HG03342 (cell line): ENCODE results near the gene SYTL1.

Experiments used
- ATAC-seq: cut with Tn5 transposase; IDR thresholded peaks from one replicate; pipeline ENCODE4 v1.9.1; 2021; ENCODE audit warnings: mild to moderate bottlenecking, moderate library complexity; ENCODE audit not compliant: unreplicated experiment

Gene SYTL1

DNA sequence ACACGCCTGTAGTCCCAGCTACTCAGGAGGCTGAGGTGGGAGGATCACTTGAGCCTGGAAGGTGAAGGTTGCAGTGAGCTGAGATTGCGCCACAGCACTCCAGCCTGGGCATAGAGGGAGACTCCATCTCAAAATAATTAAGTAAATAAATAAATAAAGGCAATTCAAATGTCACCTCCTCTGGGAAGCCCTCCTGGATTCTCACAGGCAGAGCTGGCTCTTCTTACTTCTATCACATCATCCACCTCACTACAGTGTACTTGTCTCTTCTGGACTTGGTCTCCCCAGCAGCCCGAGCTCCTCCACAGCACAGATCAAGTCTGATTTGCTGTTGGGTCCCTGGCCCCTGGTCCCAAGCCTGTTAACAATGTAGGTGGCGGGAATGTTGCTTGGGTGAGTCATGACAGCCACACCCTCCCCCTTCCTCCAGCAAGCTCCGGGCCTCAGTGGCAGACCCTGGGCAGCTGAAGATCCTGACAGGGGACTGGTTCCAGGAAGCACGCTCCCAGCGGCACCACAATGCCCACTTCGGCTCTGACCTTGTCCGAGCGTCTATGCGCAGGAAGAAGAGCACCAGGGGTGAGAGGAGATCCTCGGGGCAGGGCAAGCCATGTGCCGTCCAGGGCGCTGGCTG is 5.3 kb downstream of the SYTL1 start:
- ATAC-seq = no peak

DNA sequence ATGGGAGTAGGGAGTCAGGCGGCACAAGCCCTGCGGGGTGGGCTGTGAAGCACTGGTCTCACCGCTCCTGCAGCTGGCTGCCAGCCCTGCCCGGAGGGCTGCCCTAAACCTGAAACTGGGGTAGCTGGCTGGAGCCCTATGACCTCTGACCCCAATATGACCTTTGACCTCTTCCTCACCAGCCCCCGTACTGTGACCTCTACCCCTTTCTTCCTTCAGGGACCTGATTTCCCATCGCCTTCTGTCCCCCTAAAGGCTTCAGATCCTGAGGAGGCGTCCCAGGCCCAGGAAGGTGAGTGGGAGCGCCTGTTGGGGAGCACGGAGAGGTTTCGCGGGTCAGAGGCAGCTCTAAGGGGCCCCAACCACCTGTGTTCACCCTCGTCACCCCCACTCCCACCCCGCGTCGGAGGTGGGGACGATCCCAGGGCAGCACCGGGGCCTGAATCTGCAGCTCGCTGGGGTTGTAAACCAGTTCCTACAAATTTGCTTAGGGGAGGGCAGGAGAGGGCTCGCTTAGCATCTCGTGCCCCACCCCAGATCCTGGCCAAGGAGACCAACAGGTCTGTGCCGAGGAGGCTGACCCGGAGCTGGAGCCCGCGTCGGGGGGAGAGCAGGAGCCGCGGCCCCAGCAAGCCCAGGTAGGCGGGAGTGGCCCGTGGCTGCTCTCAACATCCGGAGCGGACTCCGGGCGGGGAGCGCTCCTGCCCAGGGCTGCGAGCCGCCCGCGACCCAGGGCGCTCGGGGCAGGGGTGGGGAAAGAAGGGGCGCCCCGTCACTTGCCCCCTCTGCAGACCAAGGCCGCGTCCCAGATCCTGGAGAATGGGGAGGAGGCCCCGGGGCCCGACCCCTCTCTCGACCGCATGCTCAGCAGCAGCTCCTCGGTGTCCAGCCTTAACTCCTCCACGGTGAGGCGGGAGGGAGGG is 7.3 kb downstream of the SYTL1 start:
- no peak for ATAC-seq

DNA sequence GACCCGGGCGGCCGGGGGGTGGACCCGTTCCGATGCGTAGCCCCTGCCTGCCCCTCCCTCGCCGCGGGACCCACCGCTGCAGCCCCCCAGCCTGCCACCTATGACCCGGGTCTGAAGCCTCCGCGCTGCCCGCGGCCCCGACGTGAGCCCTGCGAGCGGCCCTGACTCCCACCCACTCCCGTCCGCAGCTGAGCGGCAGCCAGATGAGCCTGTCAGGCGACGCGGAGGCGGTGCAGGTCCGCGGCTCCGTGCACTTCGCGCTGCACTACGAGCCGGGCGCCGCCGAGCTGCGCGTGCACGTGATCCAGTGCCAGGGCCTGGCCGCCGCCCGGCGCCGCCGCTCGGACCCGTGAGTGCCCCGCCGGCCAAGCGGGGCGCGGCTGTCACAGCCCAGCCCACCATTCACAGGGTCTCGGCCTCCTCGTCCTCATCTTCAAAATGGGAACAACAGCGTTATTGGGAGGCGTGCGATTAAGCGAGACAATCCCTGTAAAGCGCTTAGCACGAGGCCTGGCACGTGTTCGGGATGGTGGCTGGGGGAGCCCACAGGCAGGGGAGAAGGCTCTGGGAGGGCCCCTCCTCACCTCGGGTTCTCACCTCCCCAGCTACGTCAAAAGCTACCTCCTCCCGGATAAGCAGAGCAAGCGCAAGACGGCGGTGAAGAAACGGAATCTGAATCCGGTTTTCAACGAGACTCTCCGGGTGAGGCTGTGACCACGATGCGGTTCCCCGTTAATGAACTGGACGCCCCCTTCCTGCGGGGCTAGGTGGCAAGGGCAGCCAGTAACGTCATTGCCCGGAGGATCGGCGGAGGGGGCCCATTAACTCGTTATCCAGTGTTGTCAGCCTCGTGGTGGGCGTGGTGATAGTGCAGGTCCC is 8.2 kb downstream of the SYTL1 start:
- no peak for ATAC-seq

DNA sequence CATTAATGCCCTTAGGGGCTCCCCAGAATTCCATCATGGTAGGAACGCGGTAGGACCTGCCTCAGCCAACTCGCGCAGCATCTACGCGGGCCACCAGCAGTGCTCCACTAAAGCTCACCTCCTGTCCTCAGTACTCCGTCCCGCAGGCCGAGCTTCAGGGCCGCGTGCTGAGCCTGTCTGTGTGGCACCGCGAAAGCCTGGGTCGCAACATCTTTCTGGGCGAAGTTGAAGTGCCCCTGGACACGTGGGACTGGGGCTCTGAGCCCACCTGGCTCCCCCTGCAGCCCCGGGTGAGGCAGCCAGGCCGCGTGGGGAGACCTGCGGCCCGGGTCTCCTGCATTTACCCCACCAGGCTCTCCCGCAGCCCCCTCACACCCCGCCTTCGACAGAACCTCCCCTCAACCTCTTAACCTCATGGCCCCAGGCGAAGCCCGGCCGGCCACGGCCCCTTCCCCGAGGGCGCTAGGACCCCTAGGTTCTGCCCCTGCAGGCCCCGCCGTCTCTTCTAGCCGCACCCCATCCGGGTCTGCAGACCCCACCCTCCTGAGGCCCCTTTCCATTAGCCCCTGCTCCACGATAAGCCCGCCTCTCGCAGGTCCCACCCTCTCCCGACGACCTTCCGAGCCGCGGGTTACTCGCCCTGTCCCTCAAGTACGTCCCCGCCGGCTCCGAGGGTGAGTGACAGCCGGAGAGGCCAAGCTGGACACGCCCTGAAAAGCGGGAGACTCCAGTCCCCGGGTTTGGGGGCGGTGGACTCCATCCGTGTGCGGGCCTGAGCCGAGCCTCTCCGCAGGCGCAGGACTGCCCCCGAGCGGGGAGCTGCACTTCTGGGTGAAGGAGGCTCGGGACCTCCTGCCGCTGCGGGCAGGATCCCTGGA is 9.1 kb downstream of the SYTL1 start:
- ATAC-seq = no peak

DNA sequence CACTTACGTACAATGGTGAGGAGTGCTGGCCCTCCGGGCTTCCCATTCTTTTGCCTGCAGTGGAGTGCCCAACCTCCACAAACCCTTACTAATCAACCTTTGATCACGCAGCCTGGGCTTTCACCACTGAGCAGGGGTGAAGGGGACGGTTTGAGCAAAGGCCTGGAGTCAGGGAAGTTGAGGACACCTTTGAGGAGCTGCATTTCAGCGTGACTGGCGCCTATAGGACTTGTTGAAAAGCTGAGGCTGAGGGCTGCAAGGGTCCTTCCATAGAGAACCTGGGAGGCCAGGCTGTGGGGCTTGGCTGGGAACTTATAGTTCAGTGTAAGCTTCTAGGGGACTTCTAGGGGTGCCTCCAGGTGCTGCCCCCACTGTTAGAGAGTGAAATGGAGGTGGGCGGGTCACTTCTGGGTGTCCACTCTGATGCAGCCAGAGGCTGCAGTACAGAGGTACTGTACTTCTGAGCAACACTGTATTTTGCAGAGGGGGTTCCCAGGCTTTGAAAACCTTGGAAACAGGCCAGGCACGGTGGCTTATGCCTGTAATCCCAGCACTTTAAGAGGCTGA is 9.8 kb downstream of the SYTL1 start:
- no peak for ATAC-seq

DNA sequence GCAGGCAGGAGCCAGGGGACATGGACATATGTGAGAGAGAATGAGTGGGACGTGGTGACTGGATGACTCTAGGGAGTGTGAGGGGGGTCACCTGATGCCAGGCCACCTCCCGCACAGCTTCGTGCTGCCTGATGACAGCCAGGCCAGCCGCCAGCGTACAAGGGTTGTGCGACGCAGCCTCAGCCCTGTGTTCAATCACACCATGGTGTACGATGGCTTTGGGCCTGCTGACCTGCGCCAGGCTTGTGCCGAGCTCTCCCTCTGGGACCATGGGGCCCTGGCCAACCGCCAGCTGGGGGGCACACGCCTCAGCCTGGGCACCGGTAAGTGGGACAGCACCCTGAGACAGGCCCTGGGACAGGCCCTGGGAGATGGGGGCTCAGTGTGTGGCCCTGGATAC is 11.3 kb downstream of the SYTL1 start:
- no peak for ATAC-seq

DNA sequence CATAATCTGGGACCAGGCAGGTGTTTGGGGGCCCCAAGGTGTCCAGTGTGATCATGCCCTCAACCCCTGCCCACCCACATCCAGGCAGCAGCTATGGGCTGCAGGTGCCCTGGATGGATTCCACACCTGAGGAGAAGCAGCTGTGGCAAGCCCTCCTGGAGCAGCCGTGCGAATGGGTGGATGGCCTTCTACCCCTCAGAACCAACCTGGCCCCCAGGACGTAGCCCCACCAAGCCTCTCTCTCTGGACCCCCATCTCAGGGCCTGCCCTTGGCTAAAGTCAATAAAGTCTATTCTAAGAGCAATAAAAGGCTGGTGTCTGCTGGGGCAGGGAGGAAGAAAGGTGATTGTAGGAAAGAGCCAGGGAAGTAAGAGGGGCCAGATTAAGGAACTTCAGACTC is 11.8 kb downstream of the SYTL1 start:
- no peak for ATAC-seq

DNA sequence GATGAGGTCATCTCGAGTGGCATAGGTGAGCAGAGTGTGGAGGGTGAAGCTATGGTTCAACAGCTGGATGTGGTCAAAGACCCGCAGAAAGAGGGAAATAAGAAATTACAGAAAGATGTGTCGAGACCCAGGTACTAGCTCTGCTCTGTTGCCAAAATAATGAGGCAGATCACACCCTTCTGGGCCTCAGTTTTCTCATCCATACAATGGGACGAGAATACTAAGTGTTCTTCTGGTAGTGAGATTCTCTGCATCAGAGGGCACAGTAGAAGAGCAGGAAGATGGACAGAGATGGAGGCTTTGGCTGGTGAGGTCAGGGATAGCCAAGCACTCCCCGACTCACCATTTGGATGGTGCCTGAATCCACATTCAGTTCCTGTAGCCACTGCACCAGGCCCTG is 13.9 kb downstream of the SYTL1 start:
- ATAC-seq = no peak

DNA sequence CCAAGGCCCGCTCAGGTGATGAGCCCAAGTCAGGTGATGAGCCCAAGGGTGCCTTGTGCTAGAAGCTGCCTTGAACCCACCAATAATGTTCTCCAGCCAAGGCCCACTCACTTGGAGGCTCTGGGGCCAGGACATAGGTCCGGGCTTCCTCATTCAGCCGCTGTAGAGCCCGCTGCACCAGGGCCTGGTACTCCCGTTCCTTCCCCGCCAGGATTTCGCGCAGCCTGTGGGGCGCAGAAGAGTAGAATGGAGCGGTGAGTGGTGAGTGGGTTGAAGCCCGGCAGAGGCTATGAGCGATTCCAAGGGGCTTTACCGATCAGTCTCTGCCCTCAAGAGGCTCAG is 14.4 kb downstream of the SYTL1 start:
- no peak for ATAC-seq

DNA sequence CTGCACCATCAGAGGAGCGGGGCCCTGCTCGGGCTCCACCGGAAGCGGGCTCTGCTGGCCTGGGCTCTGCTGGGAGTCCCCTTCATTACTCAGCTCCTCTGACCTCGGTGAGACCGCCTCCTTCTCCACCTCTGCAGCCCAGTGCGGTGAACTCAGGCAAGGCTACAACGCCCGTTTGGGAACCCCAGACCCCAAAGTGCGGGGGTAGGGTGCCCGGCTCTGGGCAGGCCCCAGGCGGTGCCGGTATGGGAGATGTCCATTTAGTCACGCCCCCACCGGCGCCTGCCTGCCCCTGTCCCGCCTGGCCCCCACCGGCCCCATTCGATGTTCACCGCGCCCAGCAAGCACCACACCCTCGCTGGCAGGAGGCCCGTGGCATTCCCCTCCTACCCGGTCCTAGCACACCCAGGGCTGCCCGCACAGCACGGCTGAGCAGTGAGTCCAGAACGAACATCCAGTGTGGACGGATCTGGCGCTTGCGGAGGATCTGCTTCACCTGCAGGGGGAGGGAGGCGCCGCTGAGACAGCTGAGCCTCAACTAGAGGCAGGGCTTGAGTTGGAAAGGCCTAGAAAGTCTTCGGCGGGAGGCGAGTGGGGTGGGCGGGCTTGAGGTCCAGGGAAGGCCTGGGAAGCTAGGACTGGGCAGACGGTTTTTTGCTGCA is 14.9 kb downstream of the SYTL1 start:
- no peak for ATAC-seq

DNA sequence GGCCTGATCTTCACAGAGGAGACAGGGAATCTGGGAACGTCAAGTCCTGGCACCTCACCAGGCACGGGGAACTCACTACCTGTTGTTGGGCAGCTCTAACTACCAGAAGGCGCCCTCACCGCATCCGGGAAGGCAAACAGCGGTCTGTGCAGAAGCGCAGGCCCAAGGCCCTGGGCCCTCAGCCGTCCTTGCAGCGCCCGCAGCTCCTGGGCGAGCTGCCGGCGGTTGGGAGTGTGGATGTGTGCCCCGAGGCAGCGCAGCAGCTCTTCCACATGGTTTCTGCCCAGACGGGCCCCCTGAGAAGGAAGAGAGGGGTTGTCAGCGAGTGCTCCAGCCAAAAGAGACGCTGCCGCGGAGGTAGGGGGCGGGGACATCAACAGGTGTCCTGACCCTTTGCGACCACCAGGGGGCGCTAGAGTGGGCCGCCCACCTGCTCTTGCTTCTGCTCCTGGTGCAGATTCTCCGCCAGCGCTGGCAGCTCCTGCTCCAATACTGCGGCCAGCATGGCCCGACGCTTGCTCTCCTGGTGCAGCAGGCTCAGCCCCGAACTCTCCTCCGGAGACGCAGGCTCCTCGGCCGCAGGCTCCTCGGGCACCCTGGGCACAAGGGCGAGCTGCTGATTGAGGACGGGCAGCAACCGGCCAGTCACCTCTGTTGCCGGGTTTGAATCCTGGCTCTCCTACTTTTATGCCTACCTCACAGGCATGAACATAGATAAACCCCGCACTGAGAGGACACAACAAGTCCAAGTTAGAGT is 15.6 kb downstream of the SYTL1 start:
- ATAC-seq = no peak

DNA sequence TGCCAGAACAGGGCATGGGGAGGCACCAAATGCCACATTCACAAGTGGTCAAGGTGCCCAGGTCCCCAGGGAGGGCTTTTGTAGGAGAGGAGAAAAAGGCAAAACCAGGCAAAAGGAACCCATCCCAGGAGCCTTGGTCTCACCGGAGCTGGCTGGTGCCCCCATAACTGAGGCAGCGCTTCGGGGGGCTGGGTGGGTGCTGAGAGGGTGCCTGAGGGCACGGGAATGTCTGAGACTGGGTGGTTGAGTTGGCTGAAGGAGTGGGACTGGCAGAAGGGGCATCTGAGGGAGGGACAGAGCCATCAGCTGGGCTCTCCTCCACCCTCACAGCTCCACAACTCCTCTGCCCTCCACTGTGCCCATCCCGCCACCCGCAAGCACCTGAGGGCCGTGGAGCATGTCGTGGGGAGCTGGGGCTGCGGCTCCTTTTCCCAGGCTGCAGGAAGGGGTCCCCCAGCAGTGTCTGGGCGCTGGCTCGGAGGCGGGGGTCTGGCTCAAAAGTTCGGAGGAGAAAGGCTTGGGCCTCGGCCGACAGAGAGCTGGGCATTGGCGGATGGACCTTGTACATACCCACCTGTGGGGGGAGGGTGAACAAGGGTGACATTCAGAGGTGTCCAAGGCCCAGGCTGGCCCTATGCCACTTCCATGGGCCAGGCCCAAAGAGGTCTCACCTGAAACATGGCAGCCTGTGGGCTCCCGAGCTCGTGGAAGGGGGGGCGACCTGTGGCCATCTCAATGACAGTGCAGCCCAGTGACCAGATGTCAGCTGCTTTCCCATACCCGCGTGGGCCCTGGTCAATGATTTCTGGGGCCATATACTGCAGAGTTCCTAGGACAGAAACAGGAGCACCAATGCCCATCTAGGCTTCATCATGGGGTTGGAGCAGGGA is 16.5 kb downstream of the SYTL1 start:
- ATAC-seq = no peak

DNA sequence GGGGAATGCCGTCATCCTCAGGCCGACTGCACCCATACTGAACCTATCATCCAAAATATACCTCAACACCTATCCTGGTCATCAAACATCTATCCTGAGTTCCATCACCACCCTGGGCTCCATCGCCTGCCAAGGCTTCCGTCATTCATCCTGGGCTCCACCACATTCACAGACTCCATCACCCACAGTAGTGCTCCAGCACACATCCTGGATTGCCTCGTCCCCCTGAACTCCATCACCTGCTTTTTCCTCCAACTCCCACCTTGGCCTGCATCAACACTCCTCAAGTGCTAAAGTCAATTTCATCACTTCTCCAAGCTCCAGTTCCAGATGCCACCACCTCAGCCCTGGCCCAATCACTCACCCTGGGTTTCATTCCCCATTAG is 17.1 kb downstream of the SYTL1 start:
- no peak for ATAC-seq

DNA sequence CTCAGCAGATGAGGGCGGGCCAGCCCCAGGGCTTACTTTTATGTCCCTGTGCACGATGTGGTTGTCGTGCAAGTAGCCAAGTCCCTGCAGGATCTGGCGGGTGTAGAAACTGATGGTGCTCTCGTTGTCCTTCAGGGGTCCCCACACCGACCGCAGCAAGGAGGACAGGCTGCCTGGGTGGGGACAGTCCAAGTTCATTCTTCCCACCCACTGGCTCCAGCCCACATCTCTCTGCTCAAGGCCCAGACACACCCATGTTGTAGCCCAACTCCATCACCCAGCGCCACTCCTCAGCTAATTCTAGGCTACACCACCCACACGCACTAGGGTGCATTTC is 18.0 kb downstream of the SYTL1 start:
- no peak for ATAC-seq

DNA sequence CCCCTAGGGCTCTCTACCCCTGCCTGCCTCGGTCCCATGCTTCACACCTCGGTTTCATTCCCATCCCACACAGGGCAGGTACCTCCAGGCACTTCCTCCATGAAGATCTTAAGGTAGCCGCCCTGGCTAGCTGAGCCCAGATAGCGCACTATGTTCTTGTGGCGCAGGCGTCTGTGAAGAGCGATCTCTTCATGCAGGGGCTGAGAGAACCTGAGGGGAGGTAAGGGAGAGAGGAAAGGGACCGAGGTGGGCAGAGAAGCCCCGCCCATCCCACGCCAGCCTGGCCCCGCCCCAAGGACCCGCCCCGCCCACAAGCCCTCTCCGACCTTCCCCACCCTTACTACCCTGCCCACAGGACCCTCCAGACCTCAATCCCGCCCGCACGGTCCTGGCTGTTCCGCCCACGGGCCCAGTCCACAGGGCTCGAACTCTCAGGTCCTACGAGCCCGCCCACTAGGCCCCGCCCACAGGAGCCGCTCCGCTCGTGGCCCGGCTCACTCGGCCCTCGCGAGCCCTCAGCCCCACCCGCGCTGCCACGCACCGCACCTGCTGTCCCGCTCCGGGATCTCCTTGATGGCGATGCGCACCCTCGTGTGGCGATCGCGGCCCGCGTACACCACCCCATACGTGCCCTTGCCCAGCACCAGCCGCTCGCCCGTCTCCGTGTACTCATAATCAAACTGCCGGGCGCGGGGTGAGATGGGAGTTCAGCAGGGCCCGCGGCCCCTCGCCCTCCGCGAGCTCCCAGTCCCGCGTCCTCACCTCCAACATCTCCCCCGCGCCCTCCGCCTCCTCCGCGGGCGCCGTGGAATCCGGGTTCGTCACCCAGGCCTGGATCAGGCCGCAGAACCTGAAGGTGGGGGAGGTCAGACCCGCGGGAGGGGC is 18.6 kb downstream of the SYTL1 start:
- no peak for ATAC-seq

DNA sequence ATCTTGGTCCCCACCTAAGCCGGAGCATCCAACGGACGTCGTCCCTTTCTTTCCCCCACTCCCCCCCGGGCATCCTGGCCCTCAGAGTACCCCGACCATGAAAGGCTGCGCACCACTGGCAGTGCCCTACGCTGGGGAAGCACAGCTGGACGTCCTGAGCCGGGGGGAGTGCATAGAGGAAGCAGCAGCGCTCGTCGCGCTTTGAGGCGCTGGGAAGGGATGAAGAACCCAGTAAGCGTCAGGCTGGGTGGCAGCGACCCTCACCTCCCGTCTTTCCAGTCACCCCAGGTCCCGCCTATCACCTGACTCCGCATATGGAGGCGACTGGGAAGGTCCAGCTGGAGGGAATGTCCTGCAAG is 19.2 kb downstream of the SYTL1 start:
- no peak for ATAC-seq

DNA sequence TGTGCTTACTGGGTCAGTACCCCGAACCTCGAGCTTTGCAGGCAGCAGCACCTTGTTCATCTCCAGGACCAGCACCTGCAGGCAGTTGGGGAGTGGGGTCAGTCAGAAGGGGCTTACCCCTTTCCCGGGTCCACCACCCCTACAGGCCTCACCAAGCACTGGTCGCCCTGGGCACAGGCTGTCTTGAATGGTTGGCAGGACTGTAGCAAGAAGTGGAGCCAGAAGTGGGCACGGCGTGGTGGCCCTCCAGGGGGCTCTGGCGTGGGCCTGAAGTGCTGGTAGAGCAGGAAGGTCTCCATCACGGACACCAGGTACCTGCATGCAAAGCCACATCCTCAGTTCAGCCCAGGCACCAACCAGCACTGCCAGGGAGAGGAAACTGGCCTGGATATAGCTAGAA is 19.7 kb downstream of the SYTL1 start:
- ATAC-seq = no peak
